Uterus (tissue), 4 donors: ENCODE data around the gene TMIGD3. TPM values are rescaled to one million over a fixed set of nuclear protein-coding genes. Genes with fewer than 3 reads are reported as not detected.

ENCODE experiments used
- DNase-seq, 2 donors: peaks; one replicate each; pipeline ENCODE4 v3.0.0-alpha.2; 2019 to 2020
- H3K27ac ChIP-seq, 2 donors: fragments of 200-600 bp; sonication (generic); 1 replicate in 1 of 2; 2 replicates in 1 of 2; pipeline ENCODE4 v1.5.1; 2016 to 2018
- H3K27me3 ChIP-seq, 2 donors: fragments of 200-600 bp; sonication (generic); one replicate each; pipeline ENCODE4 v1.5.1; 2018 to 2019; ENCODE audit warnings: control low read depth in 1 of 2
- H3K36me3 ChIP-seq, 2 donors: fragments of 200-600 bp; sonication (generic); one replicate each; pipeline ENCODE4 v1.5.1; 2019; ENCODE audit warnings: control low read depth in 1 of 2
- H3K4me1 ChIP-seq, 2 donors: fragments of 200-600 bp; sonication (generic); one replicate each; pipeline ENCODE4 v1.5.1; 2018 to 2019; ENCODE audit warnings: control low read depth in 1 of 2
- H3K4me3 ChIP-seq, 2 donors: fragments of 200-600 bp; sonication (generic); 1 replicate in 1 of 2; 2 replicates in 1 of 2; pipeline ENCODE4 v1.5.1; 2018 to 2019; ENCODE audit warnings: mild to moderate bottlenecking in 1 of 2
- H3K9me3 ChIP-seq, 2 donors: fragments of 200-600 bp; sonication (generic); one replicate each; pipeline ENCODE4 v1.5.1; 2019; ENCODE audit warnings: control low read depth in 1 of 2
- POLR2A ChIP-seq, 2 donors: fragments of 450-650 bp; IDR thresholded peaks; one replicate each; pipeline ENCODE4 v1.6.1; 2016; ENCODE audit warnings: antibody characterized with exemption in 2 of 2, mild to moderate bottlenecking in 1 of 2, moderate library complexity in 1 of 2
- intact Hi-C: fragments of 100-400 bp; cut with DNase I; formaldehyde crosslinking; loops from one replicate; pipeline ENCODE4 v1.15.1; 2023; ENCODE audit warnings: low total_unique reads
- total RNA-seq, 4 donors: library from RNA; depleted of rRNA in 3 of 4; stranded (reverse); fragments of >200 nt in 3 of 4; gene quantifications; one replicate each; pipeline versions ENCODE4 v1.1.0 to v1.2.4, GENCODE V29; 2014 to 2023
- TF ChIP-seq, protein P1 (sequence below), 4 experiments: fragments of 200-600 bp in 2 of 4; fragments of 450-650 bp in 2 of 4; sonication (generic) in 2 of 4; IDR thresholded peaks; one replicate each; pipeline ENCODE4 v1.5.1; 2016 to 2019; ENCODE audit warnings: antibody characterized with exemption in 4 of 4, mild to moderate bottlenecking in 2 of 4, moderate library complexity in 1 of 4
- donor health status: DM: yes; HTN: yes; CAD: no.

The TMIGD3 gene
- total RNA-seq, 4 donors from 2014 or later = 0.95 to 7.1 TPM; not detected in 2

DNA sequence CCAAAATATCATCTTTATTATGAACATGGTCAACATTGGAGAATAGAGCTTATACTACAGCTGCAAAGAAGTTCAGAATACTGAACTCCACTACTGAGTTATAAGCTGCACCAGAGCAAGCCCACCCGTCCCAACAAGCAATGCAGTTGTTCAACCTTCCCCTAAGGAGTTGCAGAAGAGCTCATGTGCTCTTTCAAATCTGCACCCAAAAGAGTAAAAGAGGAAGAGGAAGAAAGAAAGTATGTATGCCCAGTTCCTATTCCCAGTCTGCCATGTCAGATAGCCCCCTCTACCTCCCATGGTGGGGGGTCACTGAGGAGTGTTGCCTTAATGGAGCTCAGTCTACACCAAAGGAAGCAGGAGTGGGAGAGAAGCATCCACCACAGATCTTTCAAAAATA is 22.8 kb downstream of the TMIGD3 start:
- Histone ChIP-seq H3K36me3 (no peaks in the 10 kb centered on the region), H3K4me3 (no peak overlapping the region), H3K4me1 (no peaks in the 10 kb centered on the region), H3K27me3 (no peaks in the 10 kb centered on the region), H3K9me3 (no peaks in the 10 kb centered on the region), H3K27ac (no peak overlapping the region)
- TF ChIP-seq POLR2A (IDR thresholded peaks at IDR 0.05) = no peak
- intact Hi-C loops = no loop called here
- no peak for DNase-seq

DNA sequence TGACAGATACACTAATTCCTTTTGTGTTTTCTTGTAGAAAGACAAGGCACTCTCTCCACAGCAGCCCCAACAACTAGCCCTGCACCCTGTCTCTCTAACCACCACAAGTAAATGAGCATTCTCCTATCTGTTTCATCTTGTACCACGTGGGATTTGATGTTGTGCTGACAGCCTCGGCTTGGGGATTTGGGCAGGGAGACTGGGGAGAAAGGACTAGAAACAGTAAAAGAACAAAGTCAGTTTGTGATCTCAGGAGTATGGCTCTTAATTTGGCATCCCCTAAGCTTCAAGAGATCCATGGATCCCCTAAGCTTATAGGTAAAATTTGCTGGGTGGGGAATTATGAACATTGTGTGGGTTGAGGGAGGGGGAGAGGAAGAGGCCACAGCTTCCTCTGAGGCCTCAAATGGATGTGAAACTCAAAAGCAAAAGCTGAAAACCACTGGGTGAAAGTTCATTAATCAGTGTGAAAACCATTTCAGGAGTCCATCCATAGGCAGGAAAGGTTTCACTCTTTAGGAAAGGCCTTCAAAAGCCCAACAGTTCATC is 26.6 kb downstream of the TMIGD3 start:
- H3K4me3 ChIP-seq = no peak overlapping the region
- TF ChIP-seq, protein P1, sequence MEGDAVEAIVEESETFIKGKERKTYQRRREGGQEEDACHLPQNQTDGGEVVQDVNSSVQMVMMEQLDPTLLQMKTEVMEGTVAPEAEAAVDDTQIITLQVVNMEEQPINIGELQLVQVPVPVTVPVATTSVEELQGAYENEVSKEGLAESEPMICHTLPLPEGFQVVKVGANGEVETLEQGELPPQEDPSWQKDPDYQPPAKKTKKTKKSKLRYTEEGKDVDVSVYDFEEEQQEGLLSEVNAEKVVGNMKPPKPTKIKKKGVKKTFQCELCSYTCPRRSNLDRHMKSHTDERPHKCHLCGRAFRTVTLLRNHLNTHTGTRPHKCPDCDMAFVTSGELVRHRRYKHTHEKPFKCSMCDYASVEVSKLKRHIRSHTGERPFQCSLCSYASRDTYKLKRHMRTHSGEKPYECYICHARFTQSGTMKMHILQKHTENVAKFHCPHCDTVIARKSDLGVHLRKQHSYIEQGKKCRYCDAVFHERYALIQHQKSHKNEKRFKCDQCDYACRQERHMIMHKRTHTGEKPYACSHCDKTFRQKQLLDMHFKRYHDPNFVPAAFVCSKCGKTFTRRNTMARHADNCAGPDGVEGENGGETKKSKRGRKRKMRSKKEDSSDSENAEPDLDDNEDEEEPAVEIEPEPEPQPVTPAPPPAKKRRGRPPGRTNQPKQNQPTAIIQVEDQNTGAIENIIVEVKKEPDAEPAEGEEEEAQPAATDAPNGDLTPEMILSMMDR (IDR thresholded peaks at IDR 0.05) = no peak
- no peak for TF ChIP-seq POLR2A (IDR thresholded peaks at IDR 0.05)

DNA sequence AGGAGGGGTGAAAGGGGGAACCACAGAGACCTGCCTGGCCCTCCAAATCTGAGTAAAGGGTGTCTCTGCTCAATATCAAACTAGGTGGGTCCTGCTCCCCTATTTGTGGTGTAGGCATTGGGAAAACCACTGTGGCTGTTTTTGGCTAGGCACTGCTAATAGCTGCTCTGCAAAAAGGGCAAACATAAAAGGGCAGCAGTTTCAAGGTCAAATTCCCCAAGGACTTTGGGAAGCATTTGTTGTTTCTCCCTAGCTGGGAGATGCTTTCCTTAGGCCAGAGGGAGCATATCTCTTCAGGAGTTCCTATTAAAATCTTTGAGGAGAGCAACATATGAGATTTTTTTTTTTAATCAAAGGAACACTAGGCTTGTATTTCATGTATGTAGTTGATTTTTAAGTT is 27.2 kb downstream of the TMIGD3 start:
- no peak for DNase-seq
- TF ChIP-seq, protein P1 (IDR thresholded peaks at IDR 0.05) = no peak
- no peak for TF ChIP-seq POLR2A (IDR thresholded peaks at IDR 0.05)
- intact Hi-C loops = no loop called here
- no peak overlapping the region for H3K4me3 ChIP-seq
- no peak overlapping the region for H3K27ac ChIP-seq
- no peaks in the 10 kb centered on the region for H3K9me3 ChIP-seq
- H3K27me3 ChIP-seq = no peaks in the 10 kb centered on the region
- no peaks in the 10 kb centered on the region for H3K36me3 ChIP-seq
- no peaks in the 10 kb centered on the region for H3K4me1 ChIP-seq

More for the DNA sequence above, 26.6 kb downstream of the TMIGD3 start:
- H3K27ac ChIP-seq = no peak overlapping the region
- no peak for DNase-seq
- H3K9me3 ChIP-seq = no peaks in the 10 kb centered on the region
- no peaks in the 10 kb centered on the region for H3K27me3 ChIP-seq
- intact Hi-C loops = no loop called here
- H3K36me3 ChIP-seq = no peaks in the 10 kb centered on the region
- no peaks in the 10 kb centered on the region for H3K4me1 ChIP-seq

DNA sequence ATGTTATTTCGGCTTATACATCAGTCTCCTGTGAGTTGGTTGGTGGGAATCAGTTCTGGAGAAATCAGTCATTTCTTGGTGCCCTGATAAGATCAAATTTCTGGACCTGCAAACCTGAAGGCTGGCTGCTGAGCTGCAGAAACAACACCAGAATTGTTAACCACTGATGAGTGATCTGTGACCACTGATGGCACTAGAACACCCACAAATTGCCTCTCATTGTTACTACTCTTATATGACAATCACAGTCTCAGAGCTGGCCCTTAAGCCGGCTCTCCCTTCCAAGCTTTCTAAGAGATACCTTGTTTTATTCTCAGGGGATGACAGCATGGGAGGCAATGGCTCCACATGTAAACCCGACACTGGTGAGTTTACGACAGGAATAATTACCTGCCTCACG is 27.7 kb downstream of the TMIGD3 start:
- no peak overlapping the region for H3K27ac ChIP-seq
- H3K4me1 ChIP-seq = no peaks in the 10 kb centered on the region
- H3K9me3 ChIP-seq = no peaks in the 10 kb centered on the region
- no peak for DNase-seq
- H3K4me3 ChIP-seq = no peak overlapping the region
- H3K36me3 ChIP-seq = no peaks in the 10 kb centered on the region
- intact Hi-C loops = no loop called here
- no peaks in the 10 kb centered on the region for H3K27me3 ChIP-seq
- no peak for TF ChIP-seq POLR2A (IDR thresholded peaks at IDR 0.05)
- TF ChIP-seq, protein P1 (IDR thresholded peaks at IDR 0.05) = no peak

GRCh38 chr1:111474521-111474920 is 28.9 kb downstream of the TMIGD3 start:
- intact Hi-C loops = no loop called here
- no peaks in the 10 kb centered on the region for H3K36me3 ChIP-seq
- TF ChIP-seq, protein P1 (IDR thresholded peaks at IDR 0.05) = no peak
- no peak for TF ChIP-seq POLR2A (IDR thresholded peaks at IDR 0.05)
- H3K27me3 ChIP-seq = no peaks in the 10 kb centered on the region
- H3K4me3 ChIP-seq = no peak overlapping the region
- DNase-seq = no peak
- no peaks in the 10 kb centered on the region for H3K4me1 ChIP-seq
- H3K27ac ChIP-seq = peak overlapping the region in 1 of 2 donors; percentile 44
- H3K9me3 ChIP-seq = no peaks in the 10 kb centered on the region

DNA sequence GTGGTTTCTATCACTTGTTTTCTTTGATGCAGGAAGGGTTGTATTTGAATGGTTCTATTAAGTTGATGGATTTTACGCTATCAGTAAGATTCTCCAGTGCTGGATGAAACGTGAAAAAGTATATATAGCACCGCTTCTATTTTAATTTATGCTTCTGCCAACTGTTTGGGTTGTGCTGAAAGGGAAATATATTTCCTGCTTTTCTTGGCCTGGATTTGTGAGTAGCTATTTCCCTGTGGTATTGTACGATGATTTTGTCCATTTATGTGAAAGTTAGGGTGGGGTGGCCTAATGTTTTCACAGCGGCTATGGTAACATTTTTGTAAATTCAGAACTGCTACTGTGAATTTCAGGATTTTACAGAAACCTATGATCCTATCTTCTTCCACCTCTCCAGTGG is 29.3 kb downstream of the TMIGD3 start:
- no peaks in the 10 kb centered on the region for H3K36me3 ChIP-seq
- intact Hi-C loops = no loop called here
- H3K27ac ChIP-seq = peak overlapping the region in 1 of 2 donors; percentile 44
- no peak for TF ChIP-seq POLR2A (IDR thresholded peaks at IDR 0.05)
- TF ChIP-seq, protein P1 (IDR thresholded peaks at IDR 0.05) = no peak
- no peak overlapping the region for H3K4me3 ChIP-seq
- H3K9me3 ChIP-seq = no peaks in the 10 kb centered on the region
- no peak for DNase-seq
- H3K4me1 ChIP-seq = no peaks in the 10 kb centered on the region
- H3K27me3 ChIP-seq = no peaks in the 10 kb centered on the region
